Esophagus muscularis mucosa (tissue), 4 donors: ENCODE data around the gene VCL. TPM values are rescaled to one million over a fixed set of nuclear protein-coding genes. Genes with fewer than 3 reads are reported as not detected.

ENCODE experiments used
- DNase-seq: peaks from one replicate; pipeline ENCODE4 v3.0.0-alpha.2; 2017; ENCODE audit errors: extremely low spot score
- H3K27ac ChIP-seq, 4 donors: fragments of 200-600 bp; sonication (generic); replicated peaks in 1 of 4; 1 replicate in 3 of 4; 2 replicates in 1 of 4; pipeline ENCODE4 v1.5.1; 2016 to 2019; ENCODE audit warnings: mild to moderate bottlenecking in 1 of 4
- H3K27me3 ChIP-seq, 4 donors: fragments of 200-600 bp; sonication (generic); one replicate each; pipeline versions ENCODE4 v1.5.1 to v1.6.0; 2016 to 2019
- H3K36me3 ChIP-seq, 4 donors: fragments of 200-600 bp; sonication (generic); one replicate each; pipeline ENCODE4 v1.5.1; 2016 to 2019
- H3K4me1 ChIP-seq, 4 donors: fragments of 200-600 bp; sonication (generic); one replicate each; pipeline ENCODE4 v1.5.1; 2016 to 2019
- H3K4me3 ChIP-seq, 4 donors: fragments of 200-600 bp; sonication (generic); 1 replicate in 2 of 4; 2 replicates in 2 of 4; pipeline ENCODE4 v1.5.1; 2016 to 2019; ENCODE audit warnings: mild to moderate bottlenecking in 4 of 4, moderate library complexity in 1 of 4
- H3K9me3 ChIP-seq, 4 donors: fragments of 200-600 bp; sonication (generic); 1 replicate in 3 of 4; 2 replicates in 1 of 4; pipeline ENCODE4 v1.5.1; 2016 to 2019
- CTCF ChIP-seq, 3 experiments: fragments of 200-600 bp in 2 of 3; fragments of 450-650 bp in 1 of 3; sonication (generic) in 2 of 3; IDR thresholded peaks; one replicate each; pipeline ENCODE4 v1.5.1; 2017 to 2019; ENCODE audit warnings: antibody characterized with exemption in 3 of 3, mild to moderate bottlenecking in 2 of 3, moderate library complexity in 1 of 3
- EP300 ChIP-seq: sonication (generic); formaldehyde crosslinking; IDR thresholded peaks from one replicate; pipeline ENCODE4 v1.6.1; 2017; ENCODE audit warnings: antibody characterized with exemption
- POLR2A ChIP-seq: fragments of 450-650 bp; IDR thresholded peaks from one replicate; pipeline ENCODE4 v1.6.1; 2017; ENCODE audit warnings: antibody characterized with exemption, moderate library complexity, mild to moderate bottlenecking, low read depth
- POLR2AphosphoS5 ChIP-seq, 2 donors: sonication (generic); formaldehyde crosslinking; IDR thresholded peaks; one replicate each; pipeline ENCODE4 v1.6.1; 2017; ENCODE audit warnings: antibody characterized with exemption in 2 of 2
- WGBS: methylation state at CpG from one replicate; pipeline ENCODE4 v1.1.5; 2018; 5-methylcytosine and 5-hydroxymethylcytosine counted together
- intact Hi-C: fragments of 100-400 bp; cut with DNase I; formaldehyde crosslinking; loops from one replicate; pipeline ENCODE4 v1.15.1; 2023
- total RNA-seq, 4 donors: library from RNA; depleted of rRNA; stranded (reverse); fragments of >200 nt; gene quantifications; one replicate each; pipeline versions ENCODE4 v1.1.0 to v1.2.1, GENCODE V29; 2016

Gene VCL
- total RNA-seq, 4 donors from 2014 or later, result 412 to 555 (median 448) TPM

- no peak for TF ChIP-seq EP300
- TF ChIP-seq CTCF (IDR thresholded peaks at IDR 0.05), result no peak
- TF ChIP-seq POLR2AphosphoS5 (IDR thresholded peaks at IDR 0.05), result no peak
- no peak for TF ChIP-seq POLR2A
- Histone ChIP-seq H3K4me3 (no peak overlapping the region), H3K9me3 (no peaks in the 10 kb centered on the region), H3K36me3 (peaks cover 62 to 100% (median 92%) of the 10 kb centered on the region in 4 donors), H3K4me1 (no peaks in the 10 kb centered on the region), H3K27ac (no peak overlapping the region), H3K27me3 (no peaks in the 10 kb centered on the region)
- 88% methylated on average over 3 of the region's 3 CpGs for WGBS
- intact Hi-C loops, result no loop called here
- DNase-seq, result no peak
Observed at GRCh38 chr10:74099420-74099819, 101.5 kb downstream of the VCL start.

- no peaks in the 10 kb centered on the region for H3K9me3 ChIP-seq
- H3K36me3 ChIP-seq, result peaks cover 62 to 100% (median 92%) of the 10 kb centered on the region in 4 donors
- H3K4me3 ChIP-seq, result no peak overlapping the region
- H3K27ac ChIP-seq, result no peak overlapping the region
- TF ChIP-seq CTCF (IDR thresholded peaks at IDR 0.05) (no peak), POLR2AphosphoS5 (IDR thresholded peaks at IDR 0.05) (no peak), EP300 (no peak), POLR2A (no peak)
- DNase-seq, result no peak
- intact Hi-C loops, result no loop called here
- H3K4me1 ChIP-seq, result no peaks in the 10 kb centered on the region
- no peaks in the 10 kb centered on the region for H3K27me3 ChIP-seq
- 94% methylated on average over 3 of the region's 3 CpGs for WGBS
Observed at GRCh38 chr10:74099836-74100235, 101.9 kb downstream of the VCL start.

- Histone ChIP-seq H3K27me3 (no peaks in the 10 kb centered on the region), H3K4me3 (no peak overlapping the region), H3K9me3 (no peaks in the 10 kb centered on the region), H3K4me1 (no peaks in the 10 kb centered on the region), H3K27ac (peak overlapping the region in 1 of 4 donors; percentile 1), H3K36me3 (peaks cover 56 to 100% (median 92%) of the 10 kb centered on the region in 4 donors)
- 79% methylated on average over 11 of the region's 11 CpGs for WGBS
- TF ChIP-seq POLR2AphosphoS5 (IDR thresholded peaks at IDR 0.05), result no peak
- no peak for TF ChIP-seq EP300
- no peak for TF ChIP-seq POLR2A
- peak; percentile 12 to 32 (median 28) for TF ChIP-seq CTCF (IDR thresholded peaks at IDR 0.05)
- DNase-seq, result no peak
- intact Hi-C loops, result no loop called here
Observed at GRCh38 chr10:74103560-74104258, 105.8 kb downstream of the VCL start.

GRCh38 chr10:74104480-74104879 lies 106.6 kb downstream of the VCL start:
- peaks cover 0 to under 1% (median under 1%) of the 10 kb centered on the region in 4 donors for H3K4me1 ChIP-seq
- H3K9me3 ChIP-seq, result no peaks in the 10 kb centered on the region
- intact Hi-C loops, result no loop called here
- WGBS, result 78% methylated on average over 5 of the region's 5 CpGs
- peaks cover 56 to 100% (median 92%) of the 10 kb centered on the region in 4 donors for H3K36me3 ChIP-seq
- H3K27me3 ChIP-seq, result no peaks in the 10 kb centered on the region
- H3K27ac ChIP-seq, result no peak overlapping the region
- no peak overlapping the region for H3K4me3 ChIP-seq
- DNase-seq, result no peak
- TF ChIP-seq POLR2A (no peak), POLR2AphosphoS5 (IDR thresholded peaks at IDR 0.05) (no peak), EP300 (no peak), CTCF (IDR thresholded peaks at IDR 0.05) (no peak)
